ENCODE results near the gene XYLT1. TPM values are rescaled to one million over a fixed set of nuclear protein-coding genes. Genes with fewer than 3 reads are reported as not detected.
A peak's percentile ranks its signal among the peaks of the same experiment; 100 is the strongest.

Gene XYLT1
- total RNA-seq, 2 experiments from 2014 or later, result 59.4 to 60.4 TPM

DNA sequence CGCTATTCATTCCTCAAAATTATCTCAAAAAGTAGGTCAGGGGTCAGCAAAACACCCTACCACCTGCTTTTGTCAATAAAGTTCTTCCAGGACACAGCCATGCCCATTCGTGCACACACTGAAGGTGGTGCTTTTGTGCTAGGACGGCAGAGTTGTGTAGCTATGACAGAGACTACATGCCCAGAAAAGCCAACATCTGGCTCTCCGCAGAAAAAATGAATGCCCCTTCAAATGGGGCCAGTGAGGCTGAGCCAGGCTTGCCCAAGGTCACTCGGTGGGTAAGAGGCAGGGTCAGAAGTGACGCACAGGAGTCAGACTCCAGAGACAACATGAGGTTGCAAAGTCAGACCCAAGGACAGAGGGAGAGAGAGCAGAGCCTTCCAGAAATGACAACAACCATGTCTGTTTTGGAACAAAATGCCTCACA is 200.1 kb downstream of the XYLT1 start:
- POLR2A ChIA-PET, result interaction anchor here (0.6 kb wide), 1 partner anchor 54 kb away, joined by 3 read pairs; no protein-coding TSS in a partner anchor

DNA sequence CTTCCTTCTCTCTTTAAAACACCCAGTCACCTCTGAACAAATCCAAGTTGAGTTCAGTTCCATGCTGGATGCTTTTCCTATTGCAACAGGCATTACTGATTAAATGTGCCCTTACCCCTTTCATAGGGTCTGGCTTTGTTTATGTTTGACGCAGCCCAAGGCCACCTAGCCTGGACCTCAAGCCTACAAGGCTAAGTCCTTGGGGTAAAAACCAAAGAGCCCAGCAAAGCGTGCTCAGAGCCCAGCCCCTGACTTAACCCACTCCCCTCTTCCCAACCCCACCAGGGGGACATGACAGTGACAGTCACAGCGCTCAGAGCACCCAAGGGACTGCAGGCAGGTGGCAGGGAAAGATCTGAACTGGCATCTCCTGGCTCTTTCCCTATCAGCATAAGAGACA is 200.6 kb downstream of the XYLT1 start:
- Mint-ChIP-seq H3K9me3 (ENCODE audit: insufficient read depth) (no peaks in the 10 kb centered on the region), H3K27ac (no peak overlapping the region), H3K27me3 (ENCODE audit: low read depth) (peaks cover 2% of the 10 kb centered on the region), H3K4me1 (ENCODE audit: low read depth) (peaks cover 51% of the 10 kb centered on the region), H3K4me3 (no peak overlapping the region), H3K36me3 (ENCODE audit: low read depth) (peaks cover 17% of the 10 kb centered on the region)
- DNase-seq (no peak), ATAC-seq (no peak)
- CTCF ChIA-PET, result interaction anchor here (1.7 kb wide), 1 partner anchor 252 kb away, joined by 3 read pairs; no protein-coding TSS in a partner anchor
- POLR2A ChIA-PET, result interaction anchor here (0.6 kb wide), 1 partner anchor 54 kb away, joined by 3 read pairs; no protein-coding TSS in a partner anchor

More for the DNA sequence above, 200.1 kb downstream of the XYLT1 start:
- Mint-ChIP-seq H3K27me3 (ENCODE audit: low read depth) (peaks cover 2% of the 10 kb centered on the region), H3K36me3 (ENCODE audit: low read depth) (peaks cover 17% of the 10 kb centered on the region), H3K9me3 (ENCODE audit: insufficient read depth) (no peaks in the 10 kb centered on the region), H3K27ac (no peak overlapping the region), H3K4me1 (ENCODE audit: low read depth) (peaks cover 57% of the 10 kb centered on the region), H3K4me3 (no peak overlapping the region)
- DNase-seq (no peak), ATAC-seq (no peak)
- CTCF ChIA-PET, result interaction anchor here (1.7 kb wide), 1 partner anchor 252 kb away, joined by 3 read pairs; no protein-coding TSS in a partner anchor

DNA sequence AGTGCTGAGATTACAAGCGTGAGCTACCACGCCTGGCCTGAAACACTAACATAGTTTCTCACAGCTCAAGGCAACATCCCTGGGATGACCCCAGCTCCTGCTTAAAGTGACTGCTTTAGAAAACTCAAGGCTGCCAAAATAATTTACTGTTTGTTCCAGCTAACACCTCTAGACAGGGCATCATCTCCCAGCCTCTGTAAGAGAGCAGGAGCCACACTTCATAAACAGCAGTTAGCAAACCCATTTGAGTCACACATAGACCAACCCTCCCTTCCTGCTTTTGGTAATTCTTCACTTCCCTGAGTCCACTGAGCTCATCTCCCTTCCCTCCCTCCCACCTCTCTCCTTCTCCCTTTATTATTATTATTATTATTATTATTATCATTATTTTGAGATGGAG is 201.3 kb downstream of the XYLT1 start:
- peaks cover 45% of the 10 kb centered on the region for H3K4me1 Mint-ChIP-seq (ENCODE audit: low read depth)
- H3K27ac Mint-ChIP-seq, result no peak overlapping the region
- no peaks in the 10 kb centered on the region for H3K9me3 Mint-ChIP-seq (ENCODE audit: insufficient read depth)
- POLR2A ChIA-PET, result interaction anchor here (0.6 kb wide), 1 partner anchor 146 kb away, joined by 3 read pairs; no protein-coding TSS in a partner anchor
- CTCF ChIA-PET, result interaction anchor here (1.7 kb wide), 1 partner anchor 251 kb away, joined by 3 read pairs; no protein-coding TSS in a partner anchor
- H3K36me3 Mint-ChIP-seq (ENCODE audit: low read depth), result peaks cover 17% of the 10 kb centered on the region
- H3K4me3 Mint-ChIP-seq, result no peak overlapping the region
- DNase-seq (no peak), ATAC-seq (no peak)
- H3K27me3 Mint-ChIP-seq (ENCODE audit: low read depth), result peaks cover 2% of the 10 kb centered on the region

DNA sequence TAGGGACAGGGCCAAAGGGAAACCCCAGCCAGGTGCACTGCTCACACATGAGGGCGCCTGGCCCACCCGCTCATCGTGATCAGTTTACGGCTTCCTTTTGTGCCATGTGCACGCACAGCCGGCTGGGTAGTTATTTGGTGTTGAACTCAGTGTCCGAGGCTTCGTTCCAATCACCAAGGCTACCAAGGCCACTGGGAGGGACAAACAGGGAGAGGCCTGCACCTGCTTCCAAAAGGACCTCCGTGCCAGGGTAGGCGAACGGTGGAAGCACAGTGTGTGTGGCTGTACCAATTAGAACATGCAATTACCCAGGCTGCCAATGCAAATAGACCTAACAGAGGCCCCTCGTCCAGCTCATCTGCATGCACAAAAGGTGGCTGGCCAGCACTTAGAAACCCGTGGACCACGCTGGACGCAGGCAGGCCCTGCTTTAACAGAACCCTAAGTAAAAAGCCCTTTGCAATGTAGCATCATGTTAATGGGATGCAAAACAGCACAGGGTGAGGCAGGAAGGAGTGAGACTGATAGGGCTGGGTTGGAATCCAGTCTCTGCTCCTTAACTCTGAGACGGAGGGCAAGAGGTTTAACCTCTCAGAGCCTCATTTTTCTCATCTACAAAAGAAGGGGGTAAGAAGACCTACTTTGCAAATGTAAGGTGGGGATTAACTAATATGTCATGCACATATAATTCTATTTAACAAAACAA is 204.0 kb downstream of the XYLT1 start:
- no peaks in the 10 kb centered on the region for H3K9me3 Mint-ChIP-seq (ENCODE audit: insufficient read depth)
- ChIA-PET CTCF (no interaction called here), POLR2A (no interaction called here)
- no peak overlapping the region for H3K4me3 Mint-ChIP-seq
- peaks cover under 1% of the 10 kb centered on the region for H3K27me3 Mint-ChIP-seq (ENCODE audit: low read depth)
- no peak overlapping the region for H3K27ac Mint-ChIP-seq
- ATAC-seq (no peak), DNase-seq (no peak)
- peaks cover 42% of the 10 kb centered on the region for H3K4me1 Mint-ChIP-seq (ENCODE audit: low read depth)
- peaks cover 11% of the 10 kb centered on the region for H3K36me3 Mint-ChIP-seq (ENCODE audit: low read depth)

DNA sequence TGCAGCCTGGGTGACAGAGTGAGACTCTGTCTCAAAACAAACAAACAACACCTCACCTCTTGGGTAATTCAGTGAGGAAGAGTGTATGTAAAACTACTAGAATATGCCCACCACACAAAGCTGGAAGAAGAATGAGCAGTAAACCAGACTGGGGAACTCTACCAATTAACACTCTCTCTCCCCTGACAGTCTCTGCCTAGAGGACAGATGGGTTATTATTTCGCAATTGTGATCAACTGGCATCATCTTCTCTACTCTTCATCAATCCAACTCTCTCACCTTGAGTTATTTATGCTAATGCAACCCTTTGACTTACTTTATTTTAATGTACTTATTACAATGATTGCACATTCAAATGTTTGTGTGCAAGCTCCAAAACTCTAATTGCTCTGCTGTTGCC is 205.6 kb downstream of the XYLT1 start:
- peaks cover 39% of the 10 kb centered on the region for H3K4me1 Mint-ChIP-seq (ENCODE audit: low read depth)
- no peak for ATAC-seq
- CTCF ChIA-PET, result interaction anchor here (1.8 kb wide), 1 partner anchor 15 kb away, joined by 4 read pairs; no protein-coding TSS in a partner anchor
- POLR2A ChIA-PET, result no interaction called here
- H3K4me3 Mint-ChIP-seq, result no peak overlapping the region
- H3K27ac Mint-ChIP-seq, result no peak overlapping the region
- H3K27me3 Mint-ChIP-seq (ENCODE audit: low read depth), result no peaks in the 10 kb centered on the region
- H3K36me3 Mint-ChIP-seq (ENCODE audit: low read depth), result peaks cover 16% of the 10 kb centered on the region
- no peaks in the 10 kb centered on the region for H3K9me3 Mint-ChIP-seq (ENCODE audit: insufficient read depth)
- DNase-seq, result no peak

DNA sequence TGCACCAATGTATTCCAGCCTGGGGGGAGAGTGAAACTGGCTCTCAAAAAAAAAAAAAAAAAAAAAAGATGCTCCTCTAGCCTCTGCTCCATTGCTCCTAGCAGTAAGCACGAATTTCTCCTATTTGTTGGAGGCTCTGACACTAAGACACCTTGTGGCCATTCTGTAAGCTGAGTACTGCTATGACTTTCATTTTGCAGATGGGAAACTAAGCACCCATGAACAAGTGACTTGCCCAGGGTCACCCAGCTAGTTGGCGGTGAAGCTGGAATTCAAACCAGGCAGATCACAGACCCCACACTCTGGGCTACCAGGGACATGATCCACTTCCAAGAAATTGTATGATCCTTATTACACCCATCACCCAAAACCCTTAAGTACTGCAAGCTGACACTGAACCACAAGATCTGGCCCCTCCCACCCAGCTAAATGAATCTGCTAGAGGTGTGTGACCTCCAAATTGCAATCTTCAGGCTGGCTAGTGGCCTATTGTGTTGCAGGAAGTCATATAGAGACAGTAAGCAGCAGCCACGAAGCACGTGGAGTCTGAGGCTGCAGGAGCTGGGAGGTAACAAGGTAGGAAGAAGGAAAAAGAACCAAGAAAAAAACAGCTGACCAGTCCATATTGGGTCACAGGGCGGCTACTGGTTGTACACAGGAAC is 209.4 kb downstream of the XYLT1 start:
- ChIA-PET POLR2A (no interaction called here), CTCF (interaction anchor here (0.7 to 1.8 kb wide), 3 partner anchors 12 to 115 kb away, joined by 3 to 6 read pairs (median 3); no protein-coding TSS in a partner anchor)
- Mint-ChIP-seq H3K9me3 (ENCODE audit: insufficient read depth) (no peaks in the 10 kb centered on the region), H3K4me3 (no peak overlapping the region), H3K4me1 (ENCODE audit: low read depth) (peaks cover 58% of the 10 kb centered on the region), H3K27me3 (ENCODE audit: low read depth) (no peaks in the 10 kb centered on the region), H3K27ac (peak overlapping the region; percentile 78), H3K36me3 (ENCODE audit: low read depth) (peaks cover 44% of the 10 kb centered on the region)
- ATAC-seq, result peak; percentile 86
- DNase-seq, result peak; percentile 69

DNA sequence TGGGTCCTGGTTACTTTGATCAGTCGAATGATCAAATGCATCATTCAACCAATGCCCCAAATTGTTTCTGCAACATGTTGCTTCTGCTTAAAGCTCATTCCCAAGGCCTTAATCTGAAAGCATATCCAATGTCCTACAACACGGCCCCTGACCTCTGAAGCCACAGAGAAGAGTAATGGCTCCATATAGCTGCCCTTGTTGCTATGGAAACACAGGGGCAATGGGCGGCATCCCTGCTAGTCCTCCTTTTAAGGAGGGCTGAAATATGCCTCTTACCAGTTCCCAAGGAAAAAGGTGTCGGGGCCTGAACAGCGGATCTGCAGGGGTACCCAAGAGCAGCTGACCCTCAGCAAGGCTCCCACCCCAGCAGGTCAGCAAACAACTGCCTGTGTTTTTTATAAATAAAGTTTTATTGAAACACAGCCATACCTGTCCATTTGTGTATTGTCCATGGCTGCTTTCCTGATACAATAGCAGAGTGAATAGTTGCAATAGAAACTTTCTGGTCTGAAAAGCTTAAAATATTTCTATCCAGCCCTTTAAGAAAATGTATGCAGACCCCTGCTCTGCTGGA is 210.4 kb downstream of the XYLT1 start:
- ChIA-PET POLR2A (no interaction called here), CTCF (interaction anchor here (1.1 to 2.2 kb wide), 2 partner anchors 12 to 18 kb away, joined by 3 to 6 read pairs; no protein-coding TSS in a partner anchor)
- H3K4me1 Mint-ChIP-seq (ENCODE audit: low read depth), result peaks cover 58% of the 10 kb centered on the region
- DNase-seq (no peak), ATAC-seq (no peak)
- H3K9me3 Mint-ChIP-seq (ENCODE audit: insufficient read depth), result no peaks in the 10 kb centered on the region
- no peaks in the 10 kb centered on the region for H3K27me3 Mint-ChIP-seq (ENCODE audit: low read depth)
- H3K27ac Mint-ChIP-seq, result no peak overlapping the region
- H3K36me3 Mint-ChIP-seq (ENCODE audit: low read depth), result peaks cover 47% of the 10 kb centered on the region
- no peak overlapping the region for H3K4me3 Mint-ChIP-seq

DNA sequence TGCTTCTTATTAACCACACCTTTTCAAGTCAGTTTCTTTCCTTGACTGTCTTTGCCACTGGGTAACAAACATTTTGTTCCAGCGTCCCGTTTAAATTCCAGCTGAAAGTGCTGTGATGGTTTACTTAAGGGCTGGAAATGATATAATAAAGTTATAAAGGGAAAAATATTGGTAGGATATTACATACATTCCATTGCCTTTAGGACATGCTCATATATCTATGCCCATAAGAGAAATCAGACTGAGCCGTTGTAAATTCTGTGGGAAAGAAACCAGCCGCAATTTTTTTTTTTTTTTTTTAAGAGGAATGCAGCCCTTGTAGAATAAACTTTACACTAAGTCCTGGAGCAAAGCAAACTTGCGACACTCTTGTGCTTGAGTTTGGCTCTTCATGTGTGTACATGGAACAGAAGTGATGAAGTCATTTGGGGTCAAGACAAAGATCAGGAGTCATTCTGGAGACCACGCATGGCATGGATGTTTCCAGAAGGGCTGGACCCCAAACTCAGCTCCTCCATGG is 210.9 kb downstream of the XYLT1 start:
- POLR2A ChIA-PET, result no interaction called here
- ATAC-seq, result no peak
- peaks cover 58% of the 10 kb centered on the region for H3K4me1 Mint-ChIP-seq (ENCODE audit: low read depth)
- no peak for DNase-seq
- H3K4me3 Mint-ChIP-seq, result no peak overlapping the region
- H3K9me3 Mint-ChIP-seq (ENCODE audit: insufficient read depth), result no peaks in the 10 kb centered on the region
- H3K27me3 Mint-ChIP-seq (ENCODE audit: low read depth), result no peaks in the 10 kb centered on the region
- H3K36me3 Mint-ChIP-seq (ENCODE audit: low read depth), result peaks cover 50% of the 10 kb centered on the region
- CTCF ChIA-PET, result interaction anchor here (1.1 to 2.2 kb wide), 2 partner anchors 13 to 18 kb away, joined by 3 to 6 read pairs; no protein-coding TSS in a partner anchor
- H3K27ac Mint-ChIP-seq, result no peak overlapping the region

DNA sequence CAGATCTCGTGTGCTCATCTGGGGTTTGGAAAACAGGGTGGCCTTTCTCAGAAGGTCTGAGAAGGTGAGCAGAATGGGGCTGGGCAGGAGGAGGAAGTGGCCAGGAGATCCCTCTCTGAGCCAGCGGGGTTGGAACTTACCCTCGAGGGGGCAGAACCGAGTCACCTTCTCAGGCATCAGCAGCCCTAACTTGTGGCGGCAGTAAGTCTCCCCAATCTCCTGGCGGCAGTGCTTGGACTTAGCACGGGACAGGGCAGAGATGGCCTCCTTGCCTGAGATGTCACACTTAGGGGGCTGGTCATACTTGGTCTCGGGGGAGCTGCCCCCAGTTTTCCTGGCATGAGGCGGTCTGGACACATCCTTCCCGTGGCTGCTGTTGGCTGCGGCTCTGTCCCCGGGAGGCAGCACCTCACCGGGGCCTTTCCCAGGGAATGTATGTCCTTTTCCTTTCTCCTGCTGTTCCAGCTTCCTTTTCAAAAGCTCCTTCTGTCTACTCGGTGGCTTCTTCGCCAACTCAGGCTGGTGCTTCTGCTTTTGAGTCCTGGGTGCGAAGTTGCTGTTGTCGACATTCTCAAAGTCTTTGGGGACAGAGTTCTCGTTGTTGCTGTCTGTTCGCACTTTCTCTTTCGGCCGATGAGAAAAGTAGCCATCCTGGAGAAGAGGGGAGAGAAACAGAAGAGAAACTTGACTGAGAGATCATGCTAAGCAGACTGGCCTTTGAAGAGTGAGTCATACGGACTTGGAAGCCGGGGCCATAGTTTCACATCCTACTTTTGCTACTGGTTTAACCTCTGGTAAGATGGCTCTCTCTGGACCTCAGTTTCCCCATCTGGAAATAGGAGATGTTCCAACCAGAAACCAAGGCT is 211.7 kb downstream of the XYLT1 start:
- ChIA-PET CTCF (interaction anchor here (0.7 to 2.2 kb wide), 4 partner anchors 14 to 100 kb away, joined by 3 to 6 read pairs (median 4); no protein-coding TSS in a partner anchor), POLR2A (no interaction called here)
- H3K4me1 Mint-ChIP-seq (ENCODE audit: low read depth), result peaks cover 56% of the 10 kb centered on the region
- peak overlapping the region; percentile 5 for H3K27ac Mint-ChIP-seq
- no peaks in the 10 kb centered on the region for H3K9me3 Mint-ChIP-seq (ENCODE audit: insufficient read depth)
- DNase-seq (peak; percentile 31), ATAC-seq (no peak)
- no peaks in the 10 kb centered on the region for H3K27me3 Mint-ChIP-seq (ENCODE audit: low read depth)
- H3K4me3 Mint-ChIP-seq, result no peak overlapping the region
- peaks cover 46% of the 10 kb centered on the region for H3K36me3 Mint-ChIP-seq (ENCODE audit: low read depth)

DNA sequence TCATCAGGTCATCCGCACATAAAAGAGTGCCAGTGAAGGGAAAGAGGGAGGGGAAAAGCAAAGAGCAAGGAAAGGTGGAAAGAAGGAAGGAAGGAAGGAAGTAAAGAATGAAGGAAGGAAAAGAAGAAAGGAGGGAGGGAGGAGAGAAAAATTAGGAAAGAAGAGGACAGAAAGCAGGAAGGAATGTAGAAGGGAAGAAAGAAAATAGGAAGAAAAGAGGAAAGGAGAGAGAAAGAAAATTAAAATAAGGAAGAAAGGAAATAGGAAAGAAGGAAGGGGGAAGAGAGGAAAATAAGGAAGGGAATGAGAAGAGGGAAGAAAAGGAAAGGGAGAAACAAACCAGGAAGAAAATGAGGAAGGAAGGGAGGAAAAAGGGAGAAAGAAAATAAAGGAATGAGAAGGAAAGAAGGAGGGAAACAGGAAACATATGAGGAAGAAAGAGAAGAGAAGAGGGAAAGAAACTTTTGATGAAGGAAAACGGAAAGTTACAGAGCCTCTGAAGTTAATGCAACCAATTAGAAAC is 212.6 kb downstream of the XYLT1 start:
- Mint-ChIP-seq H3K27ac (no peak overlapping the region), H3K9me3 (ENCODE audit: insufficient read depth) (no peaks in the 10 kb centered on the region), H3K27me3 (ENCODE audit: low read depth) (no peaks in the 10 kb centered on the region), H3K4me1 (ENCODE audit: low read depth) (peaks cover 51% of the 10 kb centered on the region), H3K36me3 (ENCODE audit: low read depth) (peaks cover 43% of the 10 kb centered on the region), H3K4me3 (no peak overlapping the region)
- ATAC-seq (no peak), DNase-seq (no peak)
- ChIA-PET POLR2A (no interaction called here), CTCF (interaction anchor here (0.7 to 1.7 kb wide), 2 partner anchors 15 to 101 kb away, joined by 3 to 4 read pairs; no protein-coding TSS in a partner anchor)

Measured in activated CD8-positive, alpha-beta T cell treated with anti-CD3 and anti-CD28 coated beads, Interleukin-2, amount 10 ng/mL, durations not matched to agents 7 days and 5 days (primary cell).